Panc1 (cell line): ENCODE data around the gene FAM240A. TPM values are rescaled to one million over a fixed set of nuclear protein-coding genes. Genes with fewer than 3 reads are reported as not detected.

Experiments
- ATAC-seq: fragments of 200-7000 bp; cut with Tn5 transposase; 2 replicates; pipeline ENCODE4 v1.9.1; 2020; ENCODE audit warnings: mild to moderate bottlenecking, moderate library complexity
- BruUV-seq: library from RNA; stranded (reverse); fragments of 400-500 nt; replicated peaks from 2 replicates; lab custom pipeline; 2021; lab: Mats Ljungman, UMichigan
- CTCF ChIA-PET: fragments of 300-600 bp; sonication (Branson Sonifier 250); formaldehyde crosslinking; loops from one replicate; lab custom pipeline; 2022; ENCODE audit warnings: antibody characterized with exemption; lab: Charles Lee
- POLR2A ChIA-PET: fragments of 300-600 bp; sonication (Branson Sonifier 250); formaldehyde crosslinking; loops from one replicate; lab custom pipeline; 2022; ENCODE audit warnings: antibody characterized with exemption; lab: Charles Lee
- DNase-seq: peaks from one replicate; pipeline ENCODE4 v3.0.0-alpha.2; 2010; ENCODE audit warnings: low read depth, low spot score
- H3K27ac ChIP-seq: 2 replicates; pipeline ENCODE4 v1.5.1; 2011; ENCODE audit warnings: mild to moderate bottlenecking, low read length, inconsistent platforms
- H3K27me3 ChIP-seq: fragments of 200-500 bp; sonication (Bioruptor generic); 2 replicates; pipeline ENCODE4 v1.6.0; 2014; ENCODE audit warnings: low read length, inconsistent platforms; ENCODE audit not compliant: control insufficient read depth, insufficient read depth
- H3K36me3 ChIP-seq: fragments of 200-500 bp; sonication (Bioruptor generic); 2 replicates; pipeline ENCODE4 v1.5.1; 2014; ENCODE audit warnings: inconsistent platforms, mild to moderate bottlenecking, low read length, moderate library complexity; ENCODE audit not compliant: control insufficient read depth, insufficient read depth
- H3K4me1 ChIP-seq: 2 replicates; pipeline ENCODE4 v1.5.1; 2011; ENCODE audit warnings: inconsistent platforms, mild to moderate bottlenecking, low read length, moderate library complexity; ENCODE audit not compliant: control insufficient read depth, insufficient read depth
- H3K4me3 ChIP-seq, 2 experiments: 2 replicates each; pipeline ENCODE4 v1.5.1; 2011 to 2012; ENCODE audit warnings: low read depth in 2 of 2, low read length in 2 of 2, mild to moderate bottlenecking in 2 of 2, inconsistent platforms in 1 of 2, moderate library complexity in 1 of 2
- H3K9me3 ChIP-seq: fragments of 200-500 bp; sonication (Bioruptor generic); 2 replicates; pipeline ENCODE4 v1.5.1; 2014; ENCODE audit warnings: low read depth, mild to moderate bottlenecking, inconsistent platforms, low read length, moderate library complexity; ENCODE audit not compliant: control insufficient read depth, insufficient read depth
- POLR2AphosphoS5 ChIP-seq: IDR thresholded peaks from 2 replicates; pipeline ENCODE4 v1.6.1; 2012; ENCODE audit warnings: mild to moderate bottlenecking, low read depth, low read length, moderate library complexity
- REST ChIP-seq, 2 experiments: IDR thresholded peaks; 2 replicates each; pipeline ENCODE4 v1.6.1; 2011 to 2012; ENCODE audit warnings: low read depth in 2 of 2, control low read depth in 1 of 2, low read length in 1 of 2, mild to moderate bottlenecking in 1 of 2, moderate library complexity in 1 of 2; ENCODE audit not compliant: insufficient read depth in 1 of 2
- SIN3A ChIP-seq: IDR thresholded peaks from 2 replicates; pipeline ENCODE4 v1.6.1; 2012; ENCODE audit warnings: low read depth, mild to moderate bottlenecking, low read length, moderate library complexity, borderline replicate concordance; ENCODE audit not compliant: insufficient read depth
- TCF7L2 ChIP-seq: IDR thresholded peaks from 2 replicates; pipeline ENCODE4 v1.6.1; 2011; ENCODE audit warnings: mild to moderate bottlenecking, low read depth, low read length, inconsistent platforms
- in situ Hi-C: cut with HindIII; loops from 2 replicates; pipeline ENCODE4 v1.10.0; 2016; ENCODE audit warnings: low sequenced_read_pairs, low pct_unique_long_range_greater_than_20kb
- intact Hi-C: fragments of 100-400 bp; cut with micrococcal nuclease; formaldehyde crosslinking; loops from one replicate; pipeline ENCODE4 v1.10.0; 2022; ENCODE audit not compliant: unreplicated experiment
- total RNA-seq: library from RNA; stranded (reverse); gene quantifications from one replicate; pipeline ENCODE4 v1.2.1, GENCODE V29; 2021; ENCODE audit not compliant: unreplicated experiment
- TF ChIP-seq, protein P1 (sequence below): fragments of 450-650 bp; IDR thresholded peaks from 2 replicates; pipeline ENCODE4 v1.5.1; 2017; ENCODE audit warnings: mild to moderate bottlenecking

The FAM240A gene
- total RNA-seq, 1 experiment from 2014 or later, result not detected

- no peaks in the 10 kb centered on the region for H3K36me3 ChIP-seq
- no TSS peak for BruUV-seq
- H3K4me1 ChIP-seq, result no peaks in the 10 kb centered on the region
- no peaks in the 10 kb centered on the region for H3K27me3 ChIP-seq
- ATAC-seq (no peak), DNase-seq (no peak)
- POLR2A ChIA-PET, result no interaction called here
- intact Hi-C loops (no loop called here), in situ Hi-C loops (no loop called here)
- TF ChIP-seq REST (IDR thresholded peaks at IDR 0.05; ENCODE audit: insufficient read depth in 1 of 2, low read depth in 2 of 2, low read length in 1 of 2) (no peak), TCF7L2 (no peak), SIN3A (no peak), POLR2AphosphoS5 (no peak)
- TF ChIP-seq, protein P1, sequence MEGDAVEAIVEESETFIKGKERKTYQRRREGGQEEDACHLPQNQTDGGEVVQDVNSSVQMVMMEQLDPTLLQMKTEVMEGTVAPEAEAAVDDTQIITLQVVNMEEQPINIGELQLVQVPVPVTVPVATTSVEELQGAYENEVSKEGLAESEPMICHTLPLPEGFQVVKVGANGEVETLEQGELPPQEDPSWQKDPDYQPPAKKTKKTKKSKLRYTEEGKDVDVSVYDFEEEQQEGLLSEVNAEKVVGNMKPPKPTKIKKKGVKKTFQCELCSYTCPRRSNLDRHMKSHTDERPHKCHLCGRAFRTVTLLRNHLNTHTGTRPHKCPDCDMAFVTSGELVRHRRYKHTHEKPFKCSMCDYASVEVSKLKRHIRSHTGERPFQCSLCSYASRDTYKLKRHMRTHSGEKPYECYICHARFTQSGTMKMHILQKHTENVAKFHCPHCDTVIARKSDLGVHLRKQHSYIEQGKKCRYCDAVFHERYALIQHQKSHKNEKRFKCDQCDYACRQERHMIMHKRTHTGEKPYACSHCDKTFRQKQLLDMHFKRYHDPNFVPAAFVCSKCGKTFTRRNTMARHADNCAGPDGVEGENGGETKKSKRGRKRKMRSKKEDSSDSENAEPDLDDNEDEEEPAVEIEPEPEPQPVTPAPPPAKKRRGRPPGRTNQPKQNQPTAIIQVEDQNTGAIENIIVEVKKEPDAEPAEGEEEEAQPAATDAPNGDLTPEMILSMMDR, result no peak
- no peak overlapping the region for H3K4me3 ChIP-seq
- no peaks in the 10 kb centered on the region for H3K9me3 ChIP-seq
- H3K27ac ChIP-seq, result no peak overlapping the region
- CTCF ChIA-PET, result no interaction called here
Observed at GRCh38 chr3:46655271-46655670, 42.9 kb downstream of the FAM240A start.

DNA sequence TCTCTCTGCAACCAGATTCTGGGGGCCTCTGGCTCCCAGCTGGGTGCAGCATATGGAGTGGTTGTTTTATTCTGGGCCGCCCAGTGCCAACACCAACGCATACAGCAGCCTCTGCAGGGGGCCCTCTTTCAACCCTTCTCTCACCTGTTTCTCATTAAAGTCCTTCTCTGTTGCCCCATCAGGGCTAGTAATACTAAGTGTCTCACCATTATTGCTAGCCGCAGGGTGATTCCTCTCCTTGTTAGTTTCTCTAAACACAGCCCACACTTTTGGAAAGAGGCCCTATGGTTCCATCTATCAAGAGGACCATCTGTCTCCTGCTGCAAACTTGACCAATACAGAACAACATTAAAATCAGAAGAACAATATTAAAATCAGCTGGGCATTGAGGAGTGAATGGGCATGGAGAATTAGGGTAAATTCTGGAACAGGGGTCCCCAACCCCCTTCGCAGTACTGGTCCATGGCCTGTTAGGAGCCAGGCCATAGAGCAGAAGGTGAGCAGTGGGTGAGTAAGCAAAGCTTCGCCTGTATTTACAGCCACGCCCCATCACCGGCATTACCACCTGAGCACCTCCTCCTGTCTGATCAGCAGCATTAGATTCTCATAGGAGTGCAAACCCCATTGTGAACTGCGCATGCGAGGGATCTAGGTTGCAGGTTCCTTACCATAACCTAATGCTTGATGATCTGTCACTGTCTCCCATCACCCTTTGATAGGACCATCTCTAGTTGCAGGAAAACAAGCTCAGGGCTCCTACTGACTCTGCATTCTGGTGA, 44.6 kb downstream of the FAM240A start:
- ATAC-seq, result no peak

More for the DNA sequence above, 44.6 kb downstream of the FAM240A start:
- Histone ChIP-seq H3K36me3 (no peaks in the 10 kb centered on the region), H3K27ac (no peak overlapping the region), H3K4me1 (no peaks in the 10 kb centered on the region), H3K9me3 (no peaks in the 10 kb centered on the region), H3K4me3 (no peak overlapping the region), H3K27me3 (no peaks in the 10 kb centered on the region)
- ChIA-PET POLR2A (no interaction called here), CTCF (no interaction called here)
- intact Hi-C loops (no loop called here), in situ Hi-C loops (no loop called here)
- no peak for TF ChIP-seq REST (IDR thresholded peaks at IDR 0.05; ENCODE audit: insufficient read depth in 1 of 2, low read depth in 2 of 2, low read length in 1 of 2)
- no peak for TF ChIP-seq SIN3A
- TF ChIP-seq, protein P1, result no peak
- no peak for TF ChIP-seq POLR2AphosphoS5
- TF ChIP-seq TCF7L2, result no peak
- no TSS peak for BruUV-seq
- DNase-seq, result no peak
